GM12875 (cell line): ENCODE data around the gene NME7.
"Not testable (repeated sequence)": the region's sequence is repeated elsewhere in the genome, so short reads cannot be mapped to it uniquely, and the experiment has no call there.

Source experiments
- H3K4me3 ChIP-seq: one replicate; pipeline ENCODE4 v1.5.1; 2011; ENCODE audit warnings: low read depth, low read length, control low read depth
- CTCF ChIP-seq: IDR thresholded peaks from 2 replicates; pipeline ENCODE4 v1.5.1; 2011; ENCODE audit warnings: low read depth, mild to moderate bottlenecking, control low read depth, inconsistent platforms, low read length, moderate library complexity, borderline replicate concordance; ENCODE audit not compliant: insufficient read depth

The NME7 gene

GRCh38 chr1:169361281-169361680 is 6.3 kb downstream of the NME7 start:
- no peak overlapping the region for H3K4me3 ChIP-seq
- no peak for TF ChIP-seq CTCF

- no peak overlapping the region for H3K4me3 ChIP-seq
- no peak for TF ChIP-seq CTCF
Measured at GRCh38 chr1:169360415-169360814, 7.2 kb downstream of the NME7 start.

- TF ChIP-seq CTCF, result peak; percentile 42; the same call in 1 of the 2 replicates
- H3K4me3 ChIP-seq, result no peak overlapping the region
Measured at GRCh38 chr1:169348383-169349036, 19.1 kb downstream of the NME7 start.

GRCh38 chr1:169347688-169348382 is 19.8 kb downstream of the NME7 start:
- no peak overlapping the region for H3K4me3 ChIP-seq
- TF ChIP-seq CTCF, result no peak

- no peak overlapping the region for H3K4me3 ChIP-seq
- TF ChIP-seq CTCF, result no peak
Measured at GRCh38 chr1:169346036-169346589, 21.5 kb downstream of the NME7 start.

- H3K4me3 ChIP-seq, result no peak overlapping the region
- no peak for TF ChIP-seq CTCF
Measured at GRCh38 chr1:169345511-169345910, 22.1 kb downstream of the NME7 start.

GRCh38 chr1:169342096-169342495 is 25.5 kb downstream of the NME7 start:
- H3K4me3 ChIP-seq, result not testable (repeated sequence)
